LoVo (cell line): ENCODE results near the gene NYAP2.

Experiments
- DNase-seq: peaks from one replicate; pipeline ENCODE4 v3.0.0-alpha.2; 2016; ENCODE audit warnings: low spot score

Gene NYAP2

DNA sequence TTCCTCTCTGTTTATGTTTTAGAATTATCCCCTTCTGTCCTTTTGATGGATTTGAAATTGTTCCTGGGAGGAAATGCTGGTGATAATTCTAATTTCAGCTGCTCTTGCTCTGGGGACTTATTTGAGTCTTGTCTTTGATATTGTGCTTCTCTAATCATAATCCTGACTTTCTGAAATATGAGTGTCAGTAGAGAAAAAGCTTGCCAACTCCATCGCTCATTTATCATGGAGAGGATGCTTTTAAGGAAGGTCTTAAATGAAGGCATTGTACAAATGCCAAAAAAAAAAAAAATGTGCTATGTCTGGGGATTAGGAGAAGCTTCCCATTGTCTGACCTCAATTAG, 159.5 kb downstream of the NYAP2 start:
- no peak for DNase-seq

DNA sequence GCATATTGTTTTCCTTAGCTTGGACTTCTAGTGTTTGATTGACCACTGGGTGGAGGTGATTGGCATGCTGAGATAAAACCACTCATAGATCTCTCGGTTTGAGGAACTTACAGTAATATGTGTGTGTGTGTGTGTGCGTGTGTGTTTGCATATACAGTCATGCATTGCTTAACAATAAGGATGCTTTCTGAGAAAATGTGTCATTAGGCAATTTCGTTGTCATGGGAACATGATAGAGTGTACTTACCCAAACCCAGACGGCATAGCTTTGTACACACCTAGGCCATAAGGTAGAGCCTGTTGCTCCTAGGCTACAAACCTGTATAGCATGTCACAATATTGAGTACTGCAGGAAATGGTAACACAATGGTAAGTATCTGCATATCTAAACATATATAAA, 167.3 kb downstream of the NYAP2 start:
- no peak for DNase-seq

DNA sequence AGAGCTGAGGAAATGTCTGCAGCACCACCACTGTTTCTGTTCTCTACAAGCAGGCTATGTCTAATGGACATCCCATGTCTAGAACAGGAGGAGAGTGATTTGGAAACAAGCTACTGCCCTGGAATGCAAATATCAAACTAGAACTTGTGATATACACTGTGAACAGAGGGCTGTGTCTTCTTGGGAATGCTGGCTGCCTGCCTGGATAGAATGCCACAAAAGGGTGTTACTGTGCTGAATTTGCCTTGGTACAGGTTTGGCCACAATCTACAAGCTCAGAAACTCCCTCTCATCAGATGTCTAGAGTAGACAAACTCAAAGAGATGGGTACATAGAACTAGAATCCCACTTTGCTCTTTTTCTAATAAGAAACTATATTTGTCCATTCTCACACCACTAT, 170.5 kb downstream of the NYAP2 start:
- DNase-seq = no peak

DNA sequence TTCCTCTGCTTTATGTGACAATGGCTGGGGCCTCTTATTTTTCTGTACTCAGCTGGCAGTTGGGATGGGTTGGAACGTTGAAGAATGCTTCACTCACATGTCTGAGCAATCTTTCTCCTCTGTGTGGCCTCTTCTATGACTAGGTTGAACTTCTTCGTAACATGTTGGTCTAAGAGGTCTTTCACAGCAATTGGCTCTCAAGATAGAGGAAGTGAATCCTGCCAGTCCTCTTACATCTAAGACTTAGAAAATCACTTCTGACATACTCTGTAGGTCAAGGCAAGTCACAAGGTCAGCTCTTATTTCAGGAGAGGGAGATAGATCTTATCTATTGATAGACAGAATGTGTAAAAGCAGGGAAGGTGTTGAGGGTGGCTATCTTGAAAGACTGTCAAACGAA, 174.1 kb downstream of the NYAP2 start:
- DNase-seq = no peak

DNA sequence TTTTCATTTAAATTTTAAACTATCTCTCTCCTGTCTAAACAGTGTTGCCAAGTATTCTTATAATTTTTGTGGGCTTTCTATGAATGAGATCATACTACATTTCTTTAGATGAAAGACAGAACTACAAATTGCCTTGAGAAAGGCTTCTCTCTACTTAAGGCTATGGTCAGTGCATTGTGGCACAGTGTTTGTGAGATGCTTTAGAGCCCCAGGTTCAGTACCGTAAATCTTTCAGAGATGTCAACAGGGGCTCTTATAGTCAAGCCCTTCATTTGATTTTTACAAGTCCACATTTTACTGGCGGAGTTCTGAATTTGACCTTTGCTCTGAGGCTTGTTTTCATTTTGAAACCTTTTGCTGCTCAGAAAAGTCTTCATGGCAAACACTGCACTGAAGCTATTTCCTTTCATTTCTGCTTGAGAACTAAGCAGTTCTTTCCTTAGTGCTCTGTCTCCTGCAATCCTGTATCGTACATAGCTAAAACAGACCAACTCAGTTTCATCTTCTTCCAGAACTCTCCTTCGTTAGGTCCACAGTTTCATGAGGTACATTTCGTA, 175.2 kb downstream of the NYAP2 start:
- no peak for DNase-seq

DNA sequence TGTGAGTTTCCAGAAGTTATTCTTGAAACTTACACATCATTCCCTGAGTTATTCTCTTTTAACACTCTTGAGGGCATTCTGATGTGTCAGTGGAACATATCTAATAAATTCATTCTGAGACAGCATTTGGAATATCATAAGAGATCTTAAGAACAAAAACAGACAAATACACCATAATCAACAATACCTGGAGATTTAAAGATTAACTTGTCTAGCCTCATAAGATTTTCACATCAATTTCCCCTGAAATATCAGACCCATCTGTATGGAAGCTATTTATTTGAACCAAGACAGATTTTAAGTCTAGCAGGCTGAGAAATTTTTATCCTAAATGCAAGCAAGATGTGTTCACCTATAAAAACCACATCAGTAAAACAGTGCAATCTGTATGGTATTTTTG, 181.6 kb downstream of the NYAP2 start:
- no peak for DNase-seq

DNA sequence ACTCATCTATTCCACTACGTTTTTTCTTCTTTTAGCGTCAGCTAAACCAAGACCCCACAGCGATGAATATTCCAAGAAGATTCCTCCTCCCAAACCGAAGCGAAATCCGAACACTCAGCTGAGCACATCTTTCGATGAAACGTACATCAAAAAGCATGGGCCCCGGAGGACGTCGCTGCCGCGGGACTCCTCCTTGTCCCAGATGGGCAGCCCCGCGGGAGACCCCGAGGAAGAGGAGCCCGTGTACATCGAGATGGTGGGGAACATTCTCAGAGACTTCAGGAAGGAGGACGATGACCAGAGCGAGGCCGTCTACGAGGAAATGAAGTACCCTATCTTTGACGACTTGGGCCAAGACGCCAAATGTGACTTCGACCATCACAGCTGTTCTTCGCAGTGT, 182.4 kb downstream of the NYAP2 start:
- DNase-seq = no peak

DNA sequence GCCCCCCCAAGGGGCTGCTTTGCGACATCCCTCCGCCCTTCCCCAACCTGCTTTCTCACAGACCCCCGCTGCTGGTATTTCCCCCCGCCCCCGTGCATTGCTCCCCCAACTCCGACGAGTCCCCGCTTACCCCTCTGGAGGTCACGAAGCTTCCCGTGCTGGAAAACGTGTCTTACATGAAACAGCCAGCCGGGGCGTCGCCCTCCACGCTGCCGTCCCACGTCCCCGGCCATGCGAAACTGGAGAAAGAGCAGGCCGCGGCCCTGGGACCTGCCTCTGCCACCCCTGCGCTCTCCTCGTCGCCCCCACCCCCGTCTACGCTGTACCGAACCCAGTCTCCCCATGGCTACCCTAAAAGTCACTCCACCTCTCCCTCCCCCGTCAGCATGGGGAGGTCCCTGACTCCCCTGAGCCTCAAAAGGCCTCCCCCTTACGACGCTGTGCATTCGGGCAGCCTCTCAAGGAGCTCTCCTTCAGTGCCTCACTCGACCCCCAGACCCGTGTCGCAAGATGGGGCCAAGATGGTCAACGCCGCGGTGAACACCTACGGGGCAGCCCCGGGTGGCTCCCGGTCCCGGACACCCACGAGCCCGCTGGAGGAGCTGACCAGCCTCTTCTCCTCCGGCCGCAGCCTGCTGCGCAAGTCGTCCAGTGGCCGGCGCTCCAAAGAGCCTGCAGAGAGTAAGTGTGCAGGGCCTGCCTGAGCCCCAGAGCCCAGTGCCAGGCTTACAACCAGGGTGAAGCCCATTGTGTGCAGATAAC, 183.0 kb downstream of the NYAP2 start:
- DNase-seq = no peak

DNA sequence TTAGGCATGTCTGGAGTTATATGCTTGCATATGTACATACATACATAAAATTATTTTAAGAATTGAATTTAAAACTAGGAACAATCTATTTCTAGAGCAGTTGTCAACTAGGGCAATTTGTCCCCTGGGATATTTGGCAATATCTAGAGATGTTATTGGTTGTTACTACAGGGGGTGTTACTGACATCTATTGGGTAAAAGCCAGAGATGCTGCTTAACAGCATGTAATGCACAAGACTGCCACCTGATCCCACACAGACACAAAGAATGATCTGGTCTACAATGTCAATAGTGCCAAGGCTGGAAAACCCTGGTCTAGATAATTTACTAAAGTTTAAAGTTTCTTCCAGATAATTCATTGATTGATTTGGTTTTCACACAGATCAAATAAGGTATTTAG, 185.3 kb downstream of the NYAP2 start:
- no peak for DNase-seq

DNA sequence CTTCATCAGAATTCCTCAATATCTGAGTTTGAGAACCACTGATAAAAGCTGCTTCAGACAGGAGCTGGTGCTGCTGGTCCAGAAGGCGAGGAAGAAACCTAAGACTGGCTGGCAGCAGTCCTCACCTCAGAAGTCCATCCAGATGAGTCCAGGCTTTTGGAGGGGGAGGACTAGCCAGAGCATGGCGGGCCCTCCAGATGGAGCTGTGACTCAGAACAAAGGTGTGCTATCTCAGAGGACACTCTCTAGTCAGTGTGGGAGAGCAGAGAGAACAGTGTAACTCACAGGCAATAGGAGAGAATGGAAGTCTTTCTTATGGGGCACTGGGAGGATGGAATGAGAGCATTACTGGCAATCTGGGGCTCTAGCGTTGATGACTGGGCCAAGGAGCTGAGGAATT, 191.4 kb downstream of the NYAP2 start:
- no peak for DNase-seq

DNA sequence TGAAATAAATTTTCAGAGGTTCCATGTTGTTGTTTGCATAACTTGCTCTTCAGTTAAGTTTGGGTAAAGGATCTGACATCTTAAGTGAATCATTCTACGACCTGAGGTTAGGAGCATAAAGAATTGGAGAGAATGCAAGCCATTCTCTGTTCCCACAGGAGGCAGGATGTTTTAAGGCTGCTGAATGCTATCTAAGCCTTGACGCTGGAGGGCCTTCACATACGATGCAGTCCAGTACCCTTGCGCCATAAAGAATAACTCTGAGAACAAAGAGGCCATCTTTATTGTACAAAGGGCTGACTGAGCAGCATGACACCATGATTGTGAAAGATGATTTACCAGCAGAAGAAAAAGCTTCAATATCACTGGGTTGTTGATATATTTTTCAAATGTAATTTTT, 198.4 kb downstream of the NYAP2 start:
- DNase-seq = no peak

DNA sequence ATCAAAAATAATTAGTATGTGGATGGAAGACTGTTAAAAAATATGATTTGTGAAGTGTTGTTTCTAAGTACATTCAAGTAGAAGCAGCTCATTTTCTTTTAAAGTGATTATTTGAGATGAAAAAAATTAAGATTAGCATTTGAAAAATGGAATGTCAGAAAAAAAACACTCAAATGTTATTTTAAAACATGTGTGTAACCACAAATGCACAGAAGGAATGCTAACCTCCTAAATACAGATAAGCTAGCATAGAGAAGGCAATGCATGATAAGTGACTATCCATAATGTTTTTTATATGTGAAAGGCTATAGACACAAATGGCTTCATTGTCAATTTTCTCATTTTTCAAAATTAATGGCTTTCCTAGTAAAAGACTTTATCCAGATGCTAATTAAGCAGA, 198.9 kb downstream of the NYAP2 start:
- no peak for DNase-seq

DNA sequence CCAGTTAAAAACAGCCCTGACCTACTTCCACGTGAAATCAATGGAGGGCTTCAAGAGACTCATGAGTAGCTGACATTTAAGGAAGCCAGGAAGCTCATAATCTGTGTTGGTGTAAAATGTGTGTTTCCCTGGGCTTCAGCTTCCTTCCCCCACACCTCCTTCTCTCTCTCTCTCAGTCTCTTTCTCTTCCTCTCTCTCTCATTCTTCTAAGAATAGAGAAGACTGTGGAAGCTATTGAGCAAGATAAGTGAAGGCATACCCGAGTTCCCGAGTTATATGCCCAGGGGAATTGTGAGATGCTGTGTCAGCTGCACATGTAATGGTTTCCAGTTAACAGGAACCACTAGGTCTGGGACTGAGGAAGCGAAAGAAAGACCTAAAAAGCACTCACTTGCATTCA, 199.4 kb downstream of the NYAP2 start:
- DNase-seq = no peak

DNA sequence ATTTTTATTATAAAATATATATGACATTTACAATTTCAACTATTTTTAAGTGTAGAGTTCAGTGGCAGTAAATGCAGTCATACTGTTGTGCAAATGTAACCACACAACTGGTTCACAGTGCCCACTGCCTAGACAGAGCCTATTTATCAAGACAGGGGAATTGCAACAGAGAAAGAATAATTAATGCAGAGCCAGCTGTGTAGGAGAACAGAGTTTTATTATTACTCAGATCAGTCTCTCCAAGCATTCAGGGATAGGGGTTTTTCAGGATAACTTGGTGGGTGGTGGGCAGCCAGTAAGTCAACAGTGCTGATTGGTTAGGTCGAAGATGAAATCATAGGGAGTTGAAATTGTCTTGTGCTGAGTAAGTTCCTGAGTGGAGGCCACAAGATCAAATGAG, 200.3 kb downstream of the NYAP2 start:
- no peak for DNase-seq

DNA sequence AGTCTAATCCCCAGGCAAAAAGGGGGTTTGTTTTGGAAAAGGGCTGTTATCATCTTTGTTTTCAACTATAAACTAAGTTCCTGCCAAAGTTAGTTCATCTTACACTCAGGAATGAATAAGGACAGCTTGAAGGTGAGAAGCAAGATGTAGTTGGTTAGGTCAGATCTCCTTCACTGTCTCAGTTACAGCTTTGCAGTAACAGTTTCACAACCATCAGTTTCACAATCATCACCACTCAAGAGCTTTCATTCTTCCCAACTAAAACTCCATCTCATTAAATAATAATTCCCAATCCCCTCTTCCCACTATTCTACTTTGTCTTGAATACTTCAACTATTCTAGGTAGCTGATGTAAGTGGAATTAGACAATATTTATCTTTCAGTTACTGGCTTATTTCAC, 200.9 kb downstream of the NYAP2 start:
- DNase-seq = no peak

DNA sequence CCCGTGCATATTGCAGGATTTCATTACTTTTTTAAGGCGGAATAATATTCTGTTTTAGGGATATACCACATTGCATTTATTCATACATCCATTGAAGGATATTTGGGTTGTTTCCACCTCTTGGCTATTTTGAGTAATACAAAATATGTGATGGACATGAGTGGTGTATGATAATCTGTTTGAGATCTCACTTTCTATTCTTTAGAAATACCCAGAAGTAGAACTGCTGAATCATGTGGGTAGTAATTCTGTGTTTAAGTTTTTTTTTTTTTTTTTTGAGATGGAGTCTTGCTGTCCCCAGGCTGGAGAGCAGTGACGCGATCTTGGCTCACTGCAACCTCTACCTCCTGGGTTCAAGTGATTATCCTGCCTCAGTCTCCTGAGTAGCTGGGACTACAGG, 201.4 kb downstream of the NYAP2 start:
- no peak for DNase-seq

DNA sequence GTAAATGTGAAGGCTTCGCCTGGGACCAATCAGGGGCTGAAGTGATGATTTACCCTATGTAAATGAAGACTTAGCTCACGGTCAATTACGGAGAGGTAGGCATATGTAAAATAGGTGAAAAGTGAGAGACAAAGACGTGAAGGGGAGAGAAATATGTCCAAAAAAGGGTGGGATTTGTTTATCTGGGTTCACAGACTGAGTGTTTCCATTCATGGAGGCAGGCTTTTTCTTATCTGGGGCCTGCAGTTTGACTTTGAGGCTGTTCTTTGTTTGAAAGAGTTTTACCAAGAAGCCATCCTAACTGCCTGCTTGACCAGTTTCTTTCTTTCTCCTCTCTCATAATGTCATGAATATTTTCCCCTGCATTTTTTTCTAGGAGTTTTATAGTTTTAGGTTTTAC, 202.7 kb downstream of the NYAP2 start:
- DNase-seq = no peak

DNA sequence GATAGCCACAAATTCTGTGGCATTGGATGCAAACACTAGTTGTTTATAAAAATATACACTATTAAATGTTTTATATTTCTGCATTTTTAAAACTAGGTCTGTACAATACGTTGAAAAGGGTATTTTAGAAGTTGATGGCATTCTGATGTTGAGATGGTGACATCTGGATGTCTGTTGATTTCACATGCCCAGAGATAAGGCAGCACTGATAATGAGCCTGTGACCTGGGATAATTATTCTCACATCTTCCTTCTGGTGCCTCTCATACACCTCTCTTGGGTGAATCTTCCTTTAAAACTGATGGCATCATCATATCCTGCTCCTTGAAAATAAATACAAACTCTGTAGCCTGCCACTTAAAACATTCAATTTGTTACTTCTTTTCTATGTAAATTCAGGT, 208.6 kb downstream of the NYAP2 start:
- DNase-seq = no peak

DNA sequence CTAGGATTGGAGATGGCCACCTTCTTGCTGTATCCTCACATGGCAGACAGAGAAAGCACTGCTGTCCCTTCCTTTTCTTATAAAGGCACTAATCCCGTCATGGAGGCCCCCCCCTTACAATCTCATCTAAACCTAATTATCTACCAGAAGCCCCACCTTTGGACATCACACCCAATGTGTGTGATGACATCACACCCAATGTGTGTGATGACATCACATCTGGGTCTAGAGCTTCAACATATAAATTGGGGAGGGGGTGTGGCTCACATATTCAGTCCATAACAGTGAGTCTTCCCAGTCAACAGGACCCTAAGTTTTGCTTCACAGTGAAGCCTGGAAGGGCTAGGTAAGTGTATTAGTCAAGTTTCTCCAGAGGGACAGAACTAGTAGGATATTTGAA, 213.1 kb downstream of the NYAP2 start:
- no peak for DNase-seq

DNA sequence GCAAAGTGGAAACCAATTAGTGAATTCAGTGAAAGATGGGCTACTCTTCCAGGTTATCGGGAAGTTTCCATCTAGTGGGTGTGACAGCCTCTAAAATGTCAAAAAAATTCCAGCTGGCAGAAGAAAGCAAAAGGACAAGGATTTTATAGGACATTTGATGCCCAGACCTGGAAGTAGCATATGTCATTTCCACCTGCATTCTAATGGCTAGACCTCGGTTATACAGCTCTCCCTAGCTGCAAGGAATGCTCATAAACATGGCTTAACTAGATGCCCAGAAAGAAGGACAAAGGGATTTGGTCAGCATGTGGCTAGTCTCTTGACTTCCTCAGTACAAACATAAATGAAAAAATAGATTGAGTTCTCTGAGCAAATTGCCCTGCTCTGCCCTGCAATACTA, 215.4 kb downstream of the NYAP2 start:
- DNase-seq = no peak

DNA sequence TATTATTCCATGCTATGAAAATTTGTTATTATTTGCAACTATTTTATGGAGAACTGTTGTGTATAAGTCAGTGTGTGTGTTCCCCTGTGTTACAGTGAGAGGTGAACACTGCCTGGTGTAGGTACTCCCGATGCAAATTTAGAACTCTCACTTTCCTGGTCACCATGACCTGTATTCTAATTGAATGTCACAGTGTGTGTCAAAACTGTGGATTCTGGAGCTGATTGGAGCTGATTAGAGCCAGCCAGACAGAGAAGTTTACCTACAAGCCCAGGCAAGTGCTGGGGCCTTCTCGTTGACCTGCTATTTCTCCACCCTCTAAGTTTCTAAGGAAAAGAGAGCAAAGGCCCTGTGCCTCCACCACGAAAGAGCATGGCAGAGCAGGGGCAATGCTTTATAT, 216.0 kb downstream of the NYAP2 start:
- no peak for DNase-seq

DNA sequence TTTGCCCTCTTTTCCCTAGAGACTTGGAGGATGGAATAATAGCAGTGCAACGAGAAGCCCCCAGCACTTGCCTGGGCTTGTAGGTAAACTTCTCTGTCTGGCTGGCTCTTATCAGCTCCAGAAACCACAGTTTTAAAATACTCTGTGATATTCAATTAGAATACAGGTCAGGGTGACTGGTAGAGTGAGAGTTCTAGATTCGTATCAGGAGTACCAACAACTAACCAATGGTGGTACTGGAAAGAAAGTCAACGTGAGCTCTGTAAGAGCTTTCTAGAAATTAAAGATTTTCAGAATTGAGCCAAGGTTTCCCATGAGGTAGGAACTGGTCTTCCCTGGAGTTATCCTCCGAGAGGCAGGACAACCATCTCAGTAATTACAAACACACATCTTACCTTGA, 216.9 kb downstream of the NYAP2 start:
- DNase-seq = no peak

DNA sequence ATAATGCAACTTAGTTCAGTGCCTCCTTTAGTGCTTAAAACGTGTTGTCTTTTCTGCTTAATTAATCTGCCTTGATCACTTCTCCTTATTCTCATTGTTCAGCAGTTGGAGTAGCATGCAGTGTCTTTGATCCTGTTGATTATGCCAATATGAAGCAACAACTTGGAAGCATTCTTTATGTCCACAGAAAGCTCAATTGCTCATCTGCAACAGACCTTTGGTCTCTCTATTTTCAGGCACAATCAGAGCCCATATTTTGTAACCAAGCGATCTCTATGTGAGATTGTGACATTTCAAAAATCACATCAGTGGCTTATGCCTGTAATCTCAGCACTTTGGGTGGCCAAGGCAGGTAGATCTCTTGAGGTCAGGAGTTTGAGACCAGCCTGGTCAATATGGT, 217.3 kb downstream of the NYAP2 start:
- no peak for DNase-seq

DNA sequence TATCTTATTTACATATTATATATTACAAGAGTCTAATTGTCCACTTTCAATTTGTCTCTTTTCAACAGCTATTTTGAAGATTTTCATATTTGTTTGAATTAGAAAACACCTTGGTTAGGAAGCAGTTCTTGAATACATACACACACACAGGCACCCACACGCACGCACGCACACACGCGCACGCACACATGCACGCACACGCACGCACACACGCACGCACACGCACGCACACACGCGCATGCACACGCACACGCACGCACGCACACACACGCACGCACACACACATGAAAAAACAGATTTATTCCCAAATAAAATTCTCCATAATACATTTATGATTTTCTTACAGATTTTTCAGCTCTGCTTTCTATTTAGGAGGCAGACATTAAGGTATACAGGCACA, 220.7 kb downstream of the NYAP2 start:
- DNase-seq = no peak
